GM12878 (cell line): Measurements from ENCODE around the gene TXNL4A.

Experiments used
- POLR2A ChIP-seq: IDR thresholded peaks from 2 replicates; pipeline ENCODE4 v1.6.1; 2011; ENCODE audit warnings: low read depth, mild to moderate bottlenecking, low read length
- TF ChIP-seq, protein P1 (sequence below), 3 experiments: IDR thresholded peaks in 2 of 3; conservative IDR thresholded peaks in 1 of 3; 2 replicates each; pipeline ENCODE4 v1.5.1; 2011; ENCODE audit warnings: low read depth in 3 of 3, low read length in 3 of 3, mild to moderate bottlenecking in 3 of 3, control low read depth in 2 of 3, moderate library complexity in 2 of 3, inconsistent platforms in 1 of 3, mixed read lengths in 1 of 3; ENCODE audit not compliant: control insufficient read depth in 2 of 3, insufficient read depth in 1 of 3; ENCODE audit errors: extremely low read depth in 1 of 3

DNA sequence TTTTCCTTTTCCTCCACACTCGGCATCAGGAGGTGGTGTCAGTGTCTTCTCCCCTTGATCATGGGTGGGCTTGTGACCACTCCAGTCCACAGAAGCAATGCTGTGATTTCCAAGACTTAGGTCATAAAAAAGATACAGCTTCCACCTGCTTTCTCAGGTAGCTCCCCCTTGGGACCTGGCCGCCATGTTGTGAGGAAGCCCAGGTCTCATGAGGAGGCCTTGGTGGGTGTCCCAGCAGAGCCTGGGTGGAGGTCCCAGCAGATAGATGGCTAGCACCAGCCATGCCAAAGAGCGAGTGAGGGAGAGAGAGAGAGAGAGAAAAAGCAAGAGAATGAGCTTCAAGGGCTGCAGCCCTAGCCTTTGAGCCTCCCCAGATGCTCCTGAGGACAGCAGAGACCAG lies 52.9 kb downstream of the TXNL4A start:
- no peak for TF ChIP-seq POLR2A
- TF ChIP-seq, protein P1, sequence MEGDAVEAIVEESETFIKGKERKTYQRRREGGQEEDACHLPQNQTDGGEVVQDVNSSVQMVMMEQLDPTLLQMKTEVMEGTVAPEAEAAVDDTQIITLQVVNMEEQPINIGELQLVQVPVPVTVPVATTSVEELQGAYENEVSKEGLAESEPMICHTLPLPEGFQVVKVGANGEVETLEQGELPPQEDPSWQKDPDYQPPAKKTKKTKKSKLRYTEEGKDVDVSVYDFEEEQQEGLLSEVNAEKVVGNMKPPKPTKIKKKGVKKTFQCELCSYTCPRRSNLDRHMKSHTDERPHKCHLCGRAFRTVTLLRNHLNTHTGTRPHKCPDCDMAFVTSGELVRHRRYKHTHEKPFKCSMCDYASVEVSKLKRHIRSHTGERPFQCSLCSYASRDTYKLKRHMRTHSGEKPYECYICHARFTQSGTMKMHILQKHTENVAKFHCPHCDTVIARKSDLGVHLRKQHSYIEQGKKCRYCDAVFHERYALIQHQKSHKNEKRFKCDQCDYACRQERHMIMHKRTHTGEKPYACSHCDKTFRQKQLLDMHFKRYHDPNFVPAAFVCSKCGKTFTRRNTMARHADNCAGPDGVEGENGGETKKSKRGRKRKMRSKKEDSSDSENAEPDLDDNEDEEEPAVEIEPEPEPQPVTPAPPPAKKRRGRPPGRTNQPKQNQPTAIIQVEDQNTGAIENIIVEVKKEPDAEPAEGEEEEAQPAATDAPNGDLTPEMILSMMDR (IDR thresholded peaks at IDR 0.05 in 2 of 3, conservative IDR thresholded peaks at IDR 0.05 in 1 of 3; ENCODE audit: control insufficient read depth in 2 of 3, extremely low read depth in 1 of 3, insufficient read depth in 1 of 3, low read depth in 3 of 3, low read length in 3 of 3) = no peak
